Endothelial cell (in vitro differentiated cells): ENCODE data around the gene LAPTM5. TPM values are rescaled to one million over a fixed set of nuclear protein-coding genes. Genes with fewer than 3 reads are reported as not detected.

Experiments
- DNase-seq: peaks from one replicate; pipeline ENCODE4 v3.0.0; 2021; ENCODE audit warnings: low spot score
- H3K27ac Mint-ChIP-seq: one replicate; pipeline ENCODE4 v1.8.0; 2021; ENCODE audit warnings: mixed read lengths, inconsistent platforms; ENCODE audit not compliant: unreplicated experiment
- H3K27me3 Mint-ChIP-seq: one replicate; pipeline ENCODE4 v1.8.0; 2021; ENCODE audit warnings: mild to moderate bottlenecking, moderate library complexity, mixed read lengths, inconsistent platforms; ENCODE audit not compliant: unreplicated experiment
- H3K36me3 Mint-ChIP-seq: one replicate; pipeline ENCODE4 v1.8.0; 2021; ENCODE audit warnings: mild to moderate bottlenecking, low read depth, mixed read lengths, inconsistent platforms; ENCODE audit not compliant: unreplicated experiment
- H3K4me1 Mint-ChIP-seq: one replicate; pipeline ENCODE4 v1.8.0; 2021; ENCODE audit warnings: mild to moderate bottlenecking, mixed read lengths, inconsistent platforms; ENCODE audit not compliant: unreplicated experiment
- H3K4me3 Mint-ChIP-seq: one replicate; pipeline ENCODE4 v1.8.0; 2021; ENCODE audit warnings: mild to moderate bottlenecking, mixed read lengths, inconsistent platforms; ENCODE audit not compliant: unreplicated experiment
- H3K9me3 Mint-ChIP-seq: one replicate; pipeline ENCODE4 v1.8.0; 2021; ENCODE audit warnings: mixed read lengths, inconsistent platforms; ENCODE audit not compliant: unreplicated experiment
- total RNA-seq: library from RNA; stranded (reverse); fragmentation: NEBNext Ultra II Directional; extraction: Animal tissue kit (Norgen Biotek cat#: 25700); gene quantifications from one replicate; pipeline ENCODE4 v1.2.1, GENCODE V29; 2021; ENCODE audit not compliant: unreplicated experiment
- TF ChIP-seq, protein P1 (sequence below): fragments of 200-600 bp; sonication (generic); IDR thresholded peaks from one replicate; pipeline ENCODE4 v1.5.0; 2021; ENCODE audit warnings: antibody characterized with exemption; ENCODE audit not compliant: unreplicated experiment

The LAPTM5 gene
- total RNA-seq, 1 donor from 2014 or later, result 80.5 TPM

DNA sequence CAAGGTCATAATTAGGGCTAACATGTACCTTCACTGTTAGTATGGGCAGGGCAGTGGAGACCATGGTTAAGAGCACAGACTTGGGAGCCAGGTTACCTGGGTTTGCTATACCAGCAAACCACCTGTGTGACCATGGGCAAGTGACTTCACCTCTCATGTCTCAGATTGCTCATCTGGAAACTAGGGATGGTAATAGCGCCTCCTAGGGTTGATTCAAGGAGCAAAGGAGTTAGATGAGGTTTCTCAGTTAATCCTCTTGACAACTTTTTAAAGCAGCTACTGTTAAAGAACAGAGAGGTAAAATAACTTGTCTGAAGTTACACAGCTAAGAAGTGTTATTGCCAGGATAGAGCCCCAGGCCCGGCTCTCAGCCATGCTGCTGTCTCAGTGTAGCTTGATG, 33.4 kb downstream of the LAPTM5 start:
- H3K4me1 Mint-ChIP-seq, result peaks cover 15% of the 10 kb centered on the region
- peaks cover 3% of the 10 kb centered on the region for H3K27me3 Mint-ChIP-seq
- no peaks in the 10 kb centered on the region for H3K36me3 Mint-ChIP-seq
- H3K27ac Mint-ChIP-seq, result no peak overlapping the region
- H3K4me3 Mint-ChIP-seq, result no peak overlapping the region
- DNase-seq, result no peak
- TF ChIP-seq, protein P1, sequence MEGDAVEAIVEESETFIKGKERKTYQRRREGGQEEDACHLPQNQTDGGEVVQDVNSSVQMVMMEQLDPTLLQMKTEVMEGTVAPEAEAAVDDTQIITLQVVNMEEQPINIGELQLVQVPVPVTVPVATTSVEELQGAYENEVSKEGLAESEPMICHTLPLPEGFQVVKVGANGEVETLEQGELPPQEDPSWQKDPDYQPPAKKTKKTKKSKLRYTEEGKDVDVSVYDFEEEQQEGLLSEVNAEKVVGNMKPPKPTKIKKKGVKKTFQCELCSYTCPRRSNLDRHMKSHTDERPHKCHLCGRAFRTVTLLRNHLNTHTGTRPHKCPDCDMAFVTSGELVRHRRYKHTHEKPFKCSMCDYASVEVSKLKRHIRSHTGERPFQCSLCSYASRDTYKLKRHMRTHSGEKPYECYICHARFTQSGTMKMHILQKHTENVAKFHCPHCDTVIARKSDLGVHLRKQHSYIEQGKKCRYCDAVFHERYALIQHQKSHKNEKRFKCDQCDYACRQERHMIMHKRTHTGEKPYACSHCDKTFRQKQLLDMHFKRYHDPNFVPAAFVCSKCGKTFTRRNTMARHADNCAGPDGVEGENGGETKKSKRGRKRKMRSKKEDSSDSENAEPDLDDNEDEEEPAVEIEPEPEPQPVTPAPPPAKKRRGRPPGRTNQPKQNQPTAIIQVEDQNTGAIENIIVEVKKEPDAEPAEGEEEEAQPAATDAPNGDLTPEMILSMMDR, result no peak
- no peaks in the 10 kb centered on the region for H3K9me3 Mint-ChIP-seq

DNA sequence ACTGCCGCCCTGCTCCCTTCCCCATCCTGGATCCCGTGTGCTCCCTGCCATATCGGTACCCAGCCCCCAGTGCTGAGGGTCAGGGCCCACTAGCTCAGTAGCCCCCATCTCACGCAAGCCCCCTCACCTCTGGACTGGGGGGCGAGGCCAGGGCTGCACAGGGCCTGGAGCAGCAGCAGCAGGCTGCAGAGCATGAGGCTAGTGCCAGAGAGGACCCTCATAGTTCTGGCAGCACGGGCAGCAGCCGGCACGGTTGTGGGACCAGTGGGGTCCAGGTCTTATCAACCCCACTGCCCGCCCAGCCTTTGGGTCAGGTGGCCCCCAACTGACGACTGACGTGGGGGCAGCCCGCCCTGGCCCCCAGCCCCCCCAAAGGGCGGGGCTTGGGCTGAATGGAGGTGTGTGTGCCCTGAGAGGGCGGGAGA, 34.2 kb downstream of the LAPTM5 start, which contains the start of gene MATN1:
Gene MATN1, minus strand, starts transcription at position 255 of the 425 bp plus-strand sequence. Its CDS starts 34 bp downstream, at position 221.
- H3K36me3 Mint-ChIP-seq, result no peaks in the 10 kb centered on the region
- no peak within 1 kb of the TSS for H3K27ac Mint-ChIP-seq
- peaks cover 3% of the 10 kb centered on the region for H3K27me3 Mint-ChIP-seq
- H3K9me3 Mint-ChIP-seq, result no peaks in the 10 kb centered on the region
- TF ChIP-seq, protein P1, result no peak
- no peak for DNase-seq
- H3K4me1 Mint-ChIP-seq, result peaks cover 9% of the 10 kb centered on the region
- no peak within 1 kb of the TSS for H3K4me3 Mint-ChIP-seq

DNA sequence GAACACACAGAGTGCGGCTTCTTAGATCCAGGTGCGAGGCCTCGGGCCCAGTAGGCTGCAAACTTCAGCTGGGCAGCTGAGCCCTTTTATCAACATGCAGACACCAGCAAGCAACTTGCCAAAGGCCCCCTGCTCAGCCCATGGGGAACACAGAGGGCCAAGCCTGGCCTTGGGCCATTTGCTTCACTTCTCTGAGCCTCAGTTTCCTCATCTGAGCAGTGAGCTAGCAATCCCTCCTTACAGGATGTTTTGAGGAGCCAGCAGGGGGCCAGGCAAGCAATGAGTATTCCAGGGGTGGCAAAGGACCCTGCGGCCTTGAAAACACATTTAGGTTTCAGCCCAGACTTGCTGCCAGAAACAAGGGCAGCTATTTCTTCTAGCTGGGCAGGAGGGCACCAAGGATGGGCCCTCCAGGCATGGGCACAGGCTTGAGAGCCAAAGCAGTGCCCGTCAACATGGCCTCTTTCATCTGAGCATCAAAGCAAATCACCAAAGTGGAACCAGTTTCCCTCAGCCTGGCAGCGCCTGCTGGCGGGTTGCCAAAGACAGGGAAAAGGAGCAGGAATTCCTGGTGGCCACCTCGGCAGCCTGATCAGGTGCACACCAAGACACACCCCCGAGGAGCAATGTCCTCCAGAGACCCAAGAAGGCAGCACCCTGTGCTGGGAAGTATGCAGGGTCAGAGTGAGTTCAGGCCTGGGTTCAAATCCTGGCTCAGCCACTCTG, 35.6 kb downstream of the LAPTM5 start:
- Mint-ChIP-seq H3K36me3 (no peaks in the 10 kb centered on the region), H3K4me3 (no peak overlapping the region), H3K27me3 (peaks cover 8% of the 10 kb centered on the region), H3K9me3 (no peaks in the 10 kb centered on the region), H3K27ac (no peak overlapping the region), H3K4me1 (no peaks in the 10 kb centered on the region)
- TF ChIP-seq, protein P1, result no peak
- DNase-seq, result no peak

DNA sequence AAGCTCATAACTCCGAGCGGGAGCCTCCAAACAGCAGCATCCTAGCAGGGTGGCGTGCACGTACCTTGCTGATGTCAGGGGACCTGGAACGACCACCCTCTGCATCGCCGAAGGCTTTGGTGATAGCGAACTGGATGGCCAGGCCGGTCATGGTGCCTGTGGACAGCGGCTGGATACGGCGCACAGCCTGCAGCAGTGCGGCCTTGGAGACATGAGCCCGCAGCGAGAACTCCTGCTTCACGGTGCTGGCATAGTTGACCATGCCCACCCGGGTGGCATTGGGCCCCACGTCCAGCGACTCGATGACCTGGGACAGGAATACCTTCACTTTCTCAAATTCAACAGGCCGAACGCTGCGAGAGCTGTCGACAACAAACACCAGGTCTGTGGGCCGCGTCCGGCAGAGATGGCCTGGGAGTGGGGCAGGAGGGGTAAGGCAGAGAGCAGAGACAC, 36.2 kb downstream of the LAPTM5 start:
- no peak for DNase-seq
- no peaks in the 10 kb centered on the region for H3K9me3 Mint-ChIP-seq
- H3K4me3 Mint-ChIP-seq, result no peak overlapping the region
- H3K36me3 Mint-ChIP-seq, result no peaks in the 10 kb centered on the region
- no peaks in the 10 kb centered on the region for H3K4me1 Mint-ChIP-seq
- H3K27me3 Mint-ChIP-seq, result peaks cover 8% of the 10 kb centered on the region
- TF ChIP-seq, protein P1, result no peak
- no peak overlapping the region for H3K27ac Mint-ChIP-seq
